A673 (cell line): Measurements from ENCODE around the gene GJA5.

Experiments
- EZH2 ChIP-seq: fragments of 200-600 bp; sonication (generic); IDR thresholded peaks from 2 replicates; pipeline ENCODE4 v1.6.1; 2017; ENCODE audit warnings: borderline replicate concordance, low read depth, mild to moderate bottlenecking, mixed read lengths, antibody characterized with exemption, low read length; ENCODE audit not compliant: poor library complexity, severe bottlenecking
- TF ChIP-seq, protein P1 (sequence below): fragments of 300-800, 200-600 bp; sonication (generic); conservative IDR thresholded peaks from 2 replicates; pipeline ENCODE4 v1.5.1; 2017; ENCODE audit warnings: low read depth, mild to moderate bottlenecking, antibody characterized with exemption, low read length, moderate library complexity, mixed read lengths

DNA sequence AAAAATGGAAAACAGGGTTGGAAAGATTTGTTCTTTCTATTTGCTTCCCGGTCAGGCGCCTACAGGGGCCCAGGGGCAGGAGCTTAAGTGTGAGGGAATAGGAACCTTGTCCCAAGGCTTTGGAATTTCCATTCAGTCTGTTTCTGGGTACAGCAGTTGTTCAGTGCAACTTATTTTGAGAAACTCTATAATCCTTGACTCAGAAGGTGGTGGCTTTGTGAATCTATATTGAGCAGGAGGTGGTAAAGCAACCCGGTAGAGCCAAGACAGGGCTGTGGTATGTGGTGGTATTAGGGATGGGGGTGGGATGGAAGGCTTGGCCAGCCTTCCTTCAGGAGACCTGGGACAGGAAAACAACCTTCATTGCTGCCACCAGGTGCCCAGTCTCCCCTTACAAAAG, 20.0 kb downstream of the GJA5 start:
- TF ChIP-seq, protein P1, sequence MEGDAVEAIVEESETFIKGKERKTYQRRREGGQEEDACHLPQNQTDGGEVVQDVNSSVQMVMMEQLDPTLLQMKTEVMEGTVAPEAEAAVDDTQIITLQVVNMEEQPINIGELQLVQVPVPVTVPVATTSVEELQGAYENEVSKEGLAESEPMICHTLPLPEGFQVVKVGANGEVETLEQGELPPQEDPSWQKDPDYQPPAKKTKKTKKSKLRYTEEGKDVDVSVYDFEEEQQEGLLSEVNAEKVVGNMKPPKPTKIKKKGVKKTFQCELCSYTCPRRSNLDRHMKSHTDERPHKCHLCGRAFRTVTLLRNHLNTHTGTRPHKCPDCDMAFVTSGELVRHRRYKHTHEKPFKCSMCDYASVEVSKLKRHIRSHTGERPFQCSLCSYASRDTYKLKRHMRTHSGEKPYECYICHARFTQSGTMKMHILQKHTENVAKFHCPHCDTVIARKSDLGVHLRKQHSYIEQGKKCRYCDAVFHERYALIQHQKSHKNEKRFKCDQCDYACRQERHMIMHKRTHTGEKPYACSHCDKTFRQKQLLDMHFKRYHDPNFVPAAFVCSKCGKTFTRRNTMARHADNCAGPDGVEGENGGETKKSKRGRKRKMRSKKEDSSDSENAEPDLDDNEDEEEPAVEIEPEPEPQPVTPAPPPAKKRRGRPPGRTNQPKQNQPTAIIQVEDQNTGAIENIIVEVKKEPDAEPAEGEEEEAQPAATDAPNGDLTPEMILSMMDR = no peak
- TF ChIP-seq EZH2 = no peak
